ENCODE measurements around the gene ABCA7.

DNA sequence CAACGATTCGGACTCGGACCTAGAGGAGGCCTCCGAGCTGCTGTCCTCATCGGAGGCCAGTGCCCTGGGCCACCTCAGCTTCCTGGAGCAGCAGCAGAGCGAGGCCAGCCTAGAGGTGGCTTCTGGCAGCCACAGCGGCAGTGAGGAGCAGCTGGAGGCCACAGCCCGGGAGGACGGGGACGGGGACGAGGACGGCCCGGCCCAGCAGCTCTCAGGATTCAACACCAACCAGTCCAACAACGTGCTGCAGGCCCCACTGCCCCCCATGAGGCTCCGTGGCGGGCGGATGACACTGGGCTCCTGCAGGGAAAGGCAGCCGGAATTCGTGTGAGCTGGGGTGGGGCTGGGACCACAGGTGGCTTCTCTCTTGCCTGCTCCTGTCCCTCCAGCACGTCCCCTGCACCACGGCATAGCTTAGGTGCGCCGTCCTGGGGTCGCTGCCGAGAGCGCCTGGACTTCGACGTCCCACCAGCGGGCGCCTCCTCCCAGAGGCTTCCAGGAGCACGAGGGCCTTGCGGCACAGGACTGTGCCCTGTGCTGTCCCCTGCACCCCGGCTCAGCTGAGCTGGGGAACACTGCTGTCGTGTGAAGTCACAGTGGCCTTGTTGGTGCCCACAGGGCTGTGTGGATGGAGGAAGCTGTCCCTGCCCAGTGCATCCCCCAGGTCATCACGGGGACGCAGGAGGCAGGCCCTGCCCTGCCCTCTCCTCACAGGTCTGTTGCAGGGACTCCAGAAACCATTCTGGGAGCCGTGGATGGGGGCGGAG is 46.0 kb downstream of the ABCA7 start:
- TF ChIP-seq CTCF (IDR thresholded peaks at IDR 0.05): no peak
- no peak for TF ChIP-seq POLR2A (IDR thresholded peaks at IDR 0.05)
- TF ChIP-seq EP300 (IDR thresholded peaks at IDR 0.05): no peak
